A673 (cell line): ENCODE results near the gene TRPM1.

Experiments used
- CTCF ChIP-seq: fragments of 300-800, 200-600 bp; sonication (generic); conservative IDR thresholded peaks from 2 replicates; pipeline ENCODE4 v1.5.1; 2017; ENCODE audit warnings: low read depth, mild to moderate bottlenecking, antibody characterized with exemption, low read length, moderate library complexity, mixed read lengths
- EZH2 ChIP-seq: fragments of 200-600 bp; sonication (generic); IDR thresholded peaks from 2 replicates; pipeline ENCODE4 v1.6.1; 2017; ENCODE audit warnings: borderline replicate concordance, low read depth, mild to moderate bottlenecking, mixed read lengths, antibody characterized with exemption, low read length; ENCODE audit not compliant: poor library complexity, severe bottlenecking

- TF ChIP-seq CTCF: no peak
- no peak for TF ChIP-seq EZH2
These were observed 28.3 kb upstream of the TRPM1 start for GRCh38 chr15:31129769-31130303.
